ENCODE measurements around the gene IFI44L.

DNA sequence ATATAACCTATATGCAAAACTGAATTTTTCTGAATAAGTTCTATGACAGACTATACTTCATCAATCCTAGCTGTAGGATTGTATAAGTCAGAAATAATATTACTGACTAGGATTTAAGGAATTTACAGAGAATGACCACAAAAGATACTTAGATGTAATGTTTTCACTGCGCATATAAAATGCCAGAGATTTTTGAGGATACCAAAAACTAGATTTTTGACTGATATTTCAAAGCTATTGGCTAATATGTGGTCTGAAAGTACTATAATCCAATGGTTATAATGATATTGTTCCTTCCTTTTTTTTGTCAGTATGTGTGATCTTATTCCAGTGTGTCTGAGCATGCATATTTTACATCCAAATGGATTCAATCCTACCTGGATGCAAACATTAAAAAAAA lies 17.0 kb upstream of the IFI44L start:
- TF ChIP-seq POLR2A (IDR thresholded peaks at IDR 0.05; ENCODE audit: low read depth) (no peak), POLR2AphosphoS5 (IDR thresholded peaks at IDR 0.05) (no peak), EP300 (IDR thresholded peaks at IDR 0.05) (no peak)
- TF ChIP-seq, protein P1, sequence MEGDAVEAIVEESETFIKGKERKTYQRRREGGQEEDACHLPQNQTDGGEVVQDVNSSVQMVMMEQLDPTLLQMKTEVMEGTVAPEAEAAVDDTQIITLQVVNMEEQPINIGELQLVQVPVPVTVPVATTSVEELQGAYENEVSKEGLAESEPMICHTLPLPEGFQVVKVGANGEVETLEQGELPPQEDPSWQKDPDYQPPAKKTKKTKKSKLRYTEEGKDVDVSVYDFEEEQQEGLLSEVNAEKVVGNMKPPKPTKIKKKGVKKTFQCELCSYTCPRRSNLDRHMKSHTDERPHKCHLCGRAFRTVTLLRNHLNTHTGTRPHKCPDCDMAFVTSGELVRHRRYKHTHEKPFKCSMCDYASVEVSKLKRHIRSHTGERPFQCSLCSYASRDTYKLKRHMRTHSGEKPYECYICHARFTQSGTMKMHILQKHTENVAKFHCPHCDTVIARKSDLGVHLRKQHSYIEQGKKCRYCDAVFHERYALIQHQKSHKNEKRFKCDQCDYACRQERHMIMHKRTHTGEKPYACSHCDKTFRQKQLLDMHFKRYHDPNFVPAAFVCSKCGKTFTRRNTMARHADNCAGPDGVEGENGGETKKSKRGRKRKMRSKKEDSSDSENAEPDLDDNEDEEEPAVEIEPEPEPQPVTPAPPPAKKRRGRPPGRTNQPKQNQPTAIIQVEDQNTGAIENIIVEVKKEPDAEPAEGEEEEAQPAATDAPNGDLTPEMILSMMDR (IDR thresholded peaks at IDR 0.05): no peak
